K562 (cell line): ENCODE results near the gene CENPX. TPM values are rescaled to one million over a fixed set of nuclear protein-coding genes. Genes with fewer than 3 reads are reported as not detected.

Experiments
- AFF4 ChIP-seq: sonication (generic); formaldehyde crosslinking; IDR thresholded peaks from 2 replicates; pipeline ENCODE4 v1.8.0; 2023; ENCODE audit warnings: mild to moderate bottlenecking, missing genetic modification reagents
- E2F6 ChIP-seq, 2 experiments: IDR thresholded peaks; 2 replicates each; pipeline ENCODE4 v1.6.1; 2011; ENCODE audit warnings: borderline replicate concordance in 1 of 2, control low read depth in 1 of 2, low read depth in 1 of 2, low read length in 1 of 2, mild to moderate bottlenecking in 1 of 2, mixed read lengths in 1 of 2, moderate library complexity in 1 of 2; ENCODE audit not compliant: insufficient read depth in 1 of 2, insufficient read length in 1 of 2, poor library complexity in 1 of 2, severe bottlenecking in 1 of 2; ENCODE audit errors: extremely low read depth in 1 of 2
- MAX ChIP-seq: sonication (generic); formaldehyde crosslinking; IDR thresholded peaks from 2 replicates; pipeline ENCODE4 v1.9.0; 2022; ENCODE audit warnings: mild to moderate bottlenecking, missing genetic modification reagents
- MIER1 ChIP-seq: fragments of 450-650 bp; IDR thresholded peaks from 2 replicates; pipeline ENCODE4 v1.6.1; 2016; ENCODE audit warnings: antibody characterized with exemption, mild to moderate bottlenecking, low read depth
- SMAD1 ChIP-seq: fragments of 150-350 bp; IDR thresholded peaks from 2 replicates; pipeline ENCODE4 v1.6.1; 2014; ENCODE audit warnings: low read length, low read depth; ENCODE audit not compliant: partially characterized antibody
- SUPT5H ChIP-seq: fragments of 450-650 bp; IDR thresholded peaks from 2 replicates; pipeline ENCODE4 v1.6.1; 2016
- TOE1 ChIP-seq, 2 experiments: fragments of 450-650 bp in 1 of 2; sonication (generic) in 1 of 2; formaldehyde crosslinking in 1 of 2; IDR thresholded peaks; 2 replicates each; pipeline versions ENCODE4 v1.7.1 to v1.8.0; 2016 to 2022; ENCODE audit warnings: borderline replicate concordance in 2 of 2, mild to moderate bottlenecking in 2 of 2, antibody characterized with exemption in 1 of 2, inconsistent platforms in 1 of 2, low read depth in 1 of 2, missing genetic modification reagents in 1 of 2, moderate library complexity in 1 of 2
- U2AF1 ChIP-seq: fragments of 200-400 bp; formaldehyde crosslinking; optimal IDR thresholded peaks from 2 replicates; pipeline ENCODE3; 2017; ENCODE audit warnings: mild to moderate bottlenecking, low read depth, low read length, moderate library complexity
- VEZF1 ChIP-seq: fragments of 200-800 bp; sonication (Bioruptor generic); IDR thresholded peaks from 2 replicates; pipeline ENCODE4 v1.6.1; 2017; ENCODE audit warnings: missing genetic modification characterization, missing compliant biosample characterization
- ZNF197 ChIP-seq: fragments of 200-800 bp; sonication (Bioruptor generic); IDR thresholded peaks from 2 replicates; pipeline ENCODE4 v1.6.1; 2016; ENCODE audit warnings: low read depth, missing genetic modification characterization, missing compliant biosample characterization
- ZNF354B ChIP-seq: fragments of 250-450 bp; sonication (Bioruptor Pico); IDR thresholded peaks from 2 replicates; pipeline ENCODE4 v1.4.0; 2020
- polyA plus RNA-seq, 8 experiments: library from polyadenylated mRNA; depleted of rRNA in 4 of 8; stranded (reverse) in 5 of 8; unstranded in 3 of 8; fragments of >200 nt; fragmentation: Nextera tagmentation in 2 of 8; fragmentation: Illumina TruSeq in 1 of 8; extraction: Ambion mirVana in 2 of 8; extraction: Trizol in 1 of 8; gene quantifications; 2 replicates each; pipeline versions ENCODE4 v1.2.1 to v1.2.3, GENCODE V29; 2011 to 2014; ENCODE audit warnings: inconsistent platforms in 1 of 8, missing spikeins in 1 of 8
- total RNA-seq, 7 experiments: library from RNA; depleted of rRNA in 6 of 7; stranded (reverse); fragments of >200 nt in 6 of 7; fragmentation: Illumina TruSeq in 2 of 7; extraction: Trizol in 2 of 7; gene quantifications; 2 replicates each; pipeline versions ENCODE4 v1.2.1 to v1.2.3, GENCODE V29; 2011 to 2021; ENCODE audit warnings: low replicate concordance in 1 of 7

Gene CENPX
- total and polyA plus RNA-seq, 9 of the 15 experiments (the other 6 are each of a cell fraction or from before 2014, with no cell fraction given): 32.7 to 352 (median 127) TPM

- no peak for TF ChIP-seq AFF4 (CRISPR knock-in tag)
- peak; percentile 40; the same call in 1 of the 2 replicates for TF ChIP-seq TOE1 (IDR thresholded peaks at IDR 0.05; ENCODE audit: borderline replicate concordance)
- no peak for TF ChIP-seq TOE1 (CRISPR knock-in tag; IDR thresholded peaks at IDR 0.05; ENCODE audit: borderline replicate concordance, low read depth)
- TF ChIP-seq E2F6 (IDR thresholded peaks at IDR 0.05; ENCODE audit: borderline replicate concordance in 1 of 2, extremely low read depth in 1 of 2, insufficient read depth in 1 of 2, insufficient read length in 1 of 2, low read depth in 1 of 2, low read length in 1 of 2, poor library complexity in 1 of 2, severe bottlenecking in 1 of 2): peak; percentile 39 to 55
- TF ChIP-seq MIER1: 0 out of 2 replicates have a peak, but pooled peaks have one; percentile 36
- TF ChIP-seq ZNF197 (CRISPR knock-in tag): no peak
- TF ChIP-seq ZNF354B (CRISPR knock-in tag): no peak
- TF ChIP-seq VEZF1 (CRISPR knock-in tag): peak; percentile 44
- peak; percentile 44 for TF ChIP-seq U2AF1
- TF ChIP-seq SUPT5H: peak; percentile 73
- peak; percentile 89 for TF ChIP-seq MAX (CRISPR knock-in tag)
- TF ChIP-seq SMAD1: peak; percentile 42
Measured at GRCh38 chr17:82031885-82032627, 9.4 kb upstream of the CENPX start (continued).
